GM23248 (cell line): ENCODE measurements around the gene MIX23.

Experiments used
- EZH2 ChIP-seq: fragments of 200-600 bp; sonication (generic); IDR thresholded peaks from 2 replicates; pipeline ENCODE4 v1.6.1; 2018; ENCODE audit warnings: antibody characterized with exemption, mild to moderate bottlenecking; ENCODE audit not compliant: insufficient read depth, poor library complexity, severe bottlenecking
- EZH2phosphoT487 ChIP-seq: fragments of 200-600 bp; sonication (generic); IDR thresholded peaks from 2 replicates; pipeline ENCODE4 v1.6.1; 2018; ENCODE audit warnings: antibody characterized with exemption, moderate library complexity, mild to moderate bottlenecking, low read depth; ENCODE audit not compliant: insufficient read depth

GRCh38 chr3:122421836-122422235, 38.8 kb upstream of the MIX23 start:
- TF ChIP-seq EZH2 (no peak), EZH2phosphoT487 (no peak)
